ENCODE data around the gene SAPCD1. TPM values are rescaled to one million over a fixed set of nuclear protein-coding genes. Genes with fewer than 3 reads are reported as not detected.

The SAPCD1 gene
- total RNA-seq, 1 donor from 2014 or later = 1.3 TPM

DNA sequence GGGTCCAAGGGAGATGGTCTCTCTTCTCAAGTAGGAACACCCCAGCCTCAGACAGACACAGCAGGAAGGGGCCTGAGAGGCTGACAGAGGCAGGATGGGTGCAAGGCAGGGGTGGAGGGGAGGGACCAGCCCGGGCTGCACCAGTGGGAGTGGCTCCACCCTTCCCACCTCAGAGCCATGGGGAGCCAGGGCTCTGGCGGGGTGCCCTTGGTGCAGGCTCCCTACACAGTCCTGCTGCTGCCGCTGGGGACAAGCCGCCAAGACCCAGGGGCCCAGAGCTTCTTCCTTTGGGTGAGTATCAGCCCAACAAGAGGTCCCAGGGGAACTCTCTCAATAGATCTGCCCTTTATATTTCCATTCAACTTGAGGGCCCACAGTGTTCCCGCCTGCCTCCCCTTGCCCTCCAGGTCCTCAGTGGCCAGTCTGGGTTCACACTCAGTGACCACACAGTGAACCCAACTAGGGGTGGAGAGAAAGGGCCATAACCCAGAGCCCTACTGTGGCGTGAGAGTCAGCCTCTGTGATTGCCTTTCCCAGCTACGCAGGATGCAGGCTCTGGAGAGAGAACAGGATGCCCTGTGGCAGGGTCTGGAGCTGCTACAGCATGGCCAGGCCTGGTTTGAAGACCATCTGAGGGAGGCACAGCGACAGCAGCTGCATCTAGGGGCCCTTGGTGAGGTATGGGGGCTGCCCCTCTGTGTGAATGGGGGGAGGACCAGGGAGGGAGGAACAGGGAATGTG lies 592 bp downstream of the SAPCD1 start:
- TF ChIP-seq, protein P1, sequence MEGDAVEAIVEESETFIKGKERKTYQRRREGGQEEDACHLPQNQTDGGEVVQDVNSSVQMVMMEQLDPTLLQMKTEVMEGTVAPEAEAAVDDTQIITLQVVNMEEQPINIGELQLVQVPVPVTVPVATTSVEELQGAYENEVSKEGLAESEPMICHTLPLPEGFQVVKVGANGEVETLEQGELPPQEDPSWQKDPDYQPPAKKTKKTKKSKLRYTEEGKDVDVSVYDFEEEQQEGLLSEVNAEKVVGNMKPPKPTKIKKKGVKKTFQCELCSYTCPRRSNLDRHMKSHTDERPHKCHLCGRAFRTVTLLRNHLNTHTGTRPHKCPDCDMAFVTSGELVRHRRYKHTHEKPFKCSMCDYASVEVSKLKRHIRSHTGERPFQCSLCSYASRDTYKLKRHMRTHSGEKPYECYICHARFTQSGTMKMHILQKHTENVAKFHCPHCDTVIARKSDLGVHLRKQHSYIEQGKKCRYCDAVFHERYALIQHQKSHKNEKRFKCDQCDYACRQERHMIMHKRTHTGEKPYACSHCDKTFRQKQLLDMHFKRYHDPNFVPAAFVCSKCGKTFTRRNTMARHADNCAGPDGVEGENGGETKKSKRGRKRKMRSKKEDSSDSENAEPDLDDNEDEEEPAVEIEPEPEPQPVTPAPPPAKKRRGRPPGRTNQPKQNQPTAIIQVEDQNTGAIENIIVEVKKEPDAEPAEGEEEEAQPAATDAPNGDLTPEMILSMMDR (IDR thresholded peaks at IDR 0.05; ENCODE audit: insufficient read depth, low read length, severe bottlenecking) = no peak
- peaks cover 11% of the 10 kb centered on the region for H3K36me3 ChIP-seq (ENCODE audit: control insufficient read depth, insufficient read depth, low read length)
- no peak for DNase-seq (ENCODE audit: low read depth)
- no peak overlapping the region for H3K4me3 ChIP-seq (ENCODE audit: low read depth, low read length)
- no peak for FAIRE-seq
- no peaks in the 10 kb centered on the region for H3K27me3 ChIP-seq (ENCODE audit: control insufficient read depth, insufficient read depth, low read length)

DNA sequence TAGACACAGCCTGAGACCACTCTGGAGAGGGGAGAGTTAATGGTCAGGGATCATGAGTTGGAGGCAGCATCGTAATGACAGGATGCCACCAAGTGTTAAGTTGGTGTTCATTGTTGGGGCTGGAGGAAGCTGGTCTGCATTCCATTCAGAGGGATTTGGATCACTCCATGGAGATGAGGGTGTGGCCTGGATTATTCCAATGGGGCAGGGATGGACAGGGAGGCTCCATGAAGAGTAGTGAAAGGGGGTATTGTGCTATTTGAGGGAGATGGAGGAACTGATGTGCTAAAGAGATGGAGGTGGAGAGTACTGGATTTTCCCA lies 1.1 kb downstream of the SAPCD1 start:
- Histone ChIP-seq H3K36me3 (ENCODE audit: control insufficient read depth, insufficient read depth, low read length) (peaks cover 8% of the 10 kb centered on the region), H3K27me3 (ENCODE audit: control insufficient read depth, insufficient read depth, low read length) (no peaks in the 10 kb centered on the region), H3K4me3 (ENCODE audit: low read depth, low read length) (no peak overlapping the region)
- FAIRE-seq = no peak
- TF ChIP-seq, protein P1 (IDR thresholded peaks at IDR 0.05; ENCODE audit: insufficient read depth, low read length, severe bottlenecking) = no peak
- DNase-seq (ENCODE audit: low read depth) = peak; percentile 10

DNA sequence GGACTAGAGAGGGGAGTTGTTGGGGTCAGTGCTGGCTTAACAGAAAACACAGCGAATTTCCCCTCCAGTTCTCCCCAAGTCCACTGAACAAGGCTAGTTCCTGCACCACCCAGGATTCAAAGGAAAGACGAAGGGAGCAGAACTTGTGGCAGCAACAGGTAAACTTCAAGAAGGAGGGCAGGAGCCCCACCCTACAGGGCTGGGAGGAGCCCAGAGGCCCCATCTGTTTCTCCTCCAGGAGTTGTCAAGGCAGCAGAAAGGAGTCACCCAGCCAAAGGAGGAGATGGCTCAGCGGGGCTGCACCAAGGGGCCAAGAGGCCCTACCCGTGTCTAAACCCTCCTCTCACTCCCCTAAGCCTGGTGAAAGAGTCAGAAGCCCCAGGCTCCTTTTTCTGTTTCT lies 1.7 kb downstream of the SAPCD1 start:
- Histone ChIP-seq H3K27me3 (ENCODE audit: control insufficient read depth, insufficient read depth, low read length) (no peaks in the 10 kb centered on the region), H3K4me3 (ENCODE audit: low read depth, low read length) (no peak overlapping the region), H3K36me3 (ENCODE audit: control insufficient read depth, insufficient read depth, low read length) (peaks cover 8% of the 10 kb centered on the region)
- no peak for DNase-seq (ENCODE audit: low read depth)
- TF ChIP-seq, protein P1 (IDR thresholded peaks at IDR 0.05; ENCODE audit: insufficient read depth, low read length, severe bottlenecking) = no peak
- no peak for FAIRE-seq

DNA sequence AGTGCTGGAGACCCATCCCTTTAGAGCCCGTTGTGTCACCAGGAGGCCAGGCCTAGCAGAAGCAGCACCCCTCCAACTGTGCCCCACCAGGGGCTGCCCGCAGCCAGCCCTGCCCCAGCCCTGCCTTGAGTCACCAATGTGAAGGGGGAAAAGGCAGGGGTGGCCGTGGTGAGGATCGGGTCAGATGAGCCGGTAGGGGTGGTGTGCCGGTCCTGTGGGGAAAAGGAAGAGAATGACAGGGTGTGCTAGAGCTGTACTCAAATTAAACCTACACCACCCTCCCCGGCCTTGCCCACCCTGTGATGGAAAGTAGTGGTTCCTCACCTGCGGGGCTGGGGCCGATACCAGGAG lies 3.1 kb downstream of the SAPCD1 start:
- H3K4me3 ChIP-seq (ENCODE audit: low read depth, low read length) = no peak overlapping the region
- no peak for DNase-seq (ENCODE audit: low read depth)
- H3K27me3 ChIP-seq (ENCODE audit: control insufficient read depth, insufficient read depth, low read length) = no peaks in the 10 kb centered on the region
- H3K36me3 ChIP-seq (ENCODE audit: control insufficient read depth, insufficient read depth, low read length) = peaks cover 2% of the 10 kb centered on the region
- TF ChIP-seq, protein P1 (IDR thresholded peaks at IDR 0.05; ENCODE audit: insufficient read depth, low read length, severe bottlenecking) = no peak
- no peak for FAIRE-seq

DNA sequence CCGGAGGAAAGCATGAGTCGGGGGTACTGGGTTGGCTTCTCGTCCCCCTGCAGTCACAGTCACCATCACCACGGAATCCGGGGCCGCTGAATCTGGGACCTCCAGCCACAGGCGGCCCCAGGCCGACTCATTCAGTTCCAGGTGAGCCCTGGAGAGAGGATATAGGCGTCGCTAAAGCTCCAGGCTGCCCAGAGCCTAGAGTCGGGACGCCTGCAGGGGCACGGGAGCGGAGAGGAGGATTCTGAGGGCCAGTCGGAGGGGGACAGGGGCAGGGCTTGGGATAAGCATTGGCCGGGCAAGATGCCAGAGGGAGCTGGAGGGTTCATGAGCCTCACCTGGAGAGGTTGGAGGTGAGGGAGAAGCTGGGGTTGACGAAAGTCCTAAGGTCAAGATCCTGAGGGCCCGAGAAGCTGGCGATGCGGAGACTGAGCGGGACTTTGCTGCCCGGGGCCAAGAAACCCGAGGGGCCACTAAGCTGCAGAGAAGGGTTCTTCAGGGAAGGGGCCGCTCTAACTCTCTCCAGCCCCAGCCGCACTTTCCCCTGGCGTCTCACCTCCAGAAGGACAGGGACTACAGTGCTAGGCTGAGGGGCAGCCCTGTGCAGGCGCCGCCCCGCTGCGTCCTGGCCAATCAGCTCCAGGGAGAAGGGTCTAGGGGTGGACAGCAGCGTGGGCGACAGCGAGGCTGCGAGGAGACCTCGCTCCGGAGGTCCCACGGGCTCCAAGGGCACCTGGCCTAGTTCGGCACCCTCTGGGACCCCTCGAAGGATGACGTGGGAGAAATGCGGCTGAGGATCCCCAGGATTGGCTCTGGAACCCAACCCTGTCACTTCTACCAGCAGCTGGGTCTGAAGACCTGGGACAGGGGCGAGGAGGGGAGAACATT lies 3.7 kb downstream of the SAPCD1 start:
- TF ChIP-seq, protein P1 (IDR thresholded peaks at IDR 0.05; ENCODE audit: insufficient read depth, low read length, severe bottlenecking) = no peak
- no peak for DNase-seq (ENCODE audit: low read depth)
- H3K27me3 ChIP-seq (ENCODE audit: control insufficient read depth, insufficient read depth, low read length) = no peaks in the 10 kb centered on the region
- H3K4me3 ChIP-seq (ENCODE audit: low read depth, low read length) = no peak overlapping the region
- no peak for FAIRE-seq
- peaks cover 1% of the 10 kb centered on the region for H3K36me3 ChIP-seq (ENCODE audit: control insufficient read depth, insufficient read depth, low read length)
